Nephron (organoid): Measurements from ENCODE around the gene SLC6A11.

Source experiments
- H3K27ac Mint-ChIP-seq, 3 experiments: 2 replicates each; pipeline ENCODE4 v1.8.0; 2020; ENCODE audit warnings: mixed read lengths in 3 of 3, mild to moderate bottlenecking in 2 of 3, moderate library complexity in 1 of 3
- H3K27me3 Mint-ChIP-seq: 2 replicates; pipeline ENCODE4 v1.8.0; 2021; ENCODE audit warnings: low read depth, mild to moderate bottlenecking, moderate library complexity, mixed read lengths
- H3K36me3 Mint-ChIP-seq: 2 replicates; pipeline ENCODE4 v1.8.0; 2020; ENCODE audit warnings: low read depth, mixed read lengths
- H3K4me1 Mint-ChIP-seq: 2 replicates; pipeline ENCODE4 v1.8.0; 2020; ENCODE audit warnings: mixed read lengths
- H3K4me3 Mint-ChIP-seq, 3 experiments: 2 replicates each; pipeline ENCODE4 v1.8.0; 2020; ENCODE audit warnings: mild to moderate bottlenecking in 3 of 3, mixed read lengths in 3 of 3, moderate library complexity in 2 of 3
- H3K9me3 Mint-ChIP-seq: 2 replicates; pipeline ENCODE4 v1.8.0; 2020; ENCODE audit warnings: mixed read lengths
- TF ChIP-seq, protein P1 (sequence below), 3 experiments: fragments of 200-600 bp; sonication (generic); IDR thresholded peaks; one replicate each; pipeline ENCODE4 v1.5.0; 2021; ENCODE audit warnings: antibody characterized with exemption in 3 of 3; ENCODE audit not compliant: unreplicated experiment in 3 of 3

SLC6A11 gene

DNA sequence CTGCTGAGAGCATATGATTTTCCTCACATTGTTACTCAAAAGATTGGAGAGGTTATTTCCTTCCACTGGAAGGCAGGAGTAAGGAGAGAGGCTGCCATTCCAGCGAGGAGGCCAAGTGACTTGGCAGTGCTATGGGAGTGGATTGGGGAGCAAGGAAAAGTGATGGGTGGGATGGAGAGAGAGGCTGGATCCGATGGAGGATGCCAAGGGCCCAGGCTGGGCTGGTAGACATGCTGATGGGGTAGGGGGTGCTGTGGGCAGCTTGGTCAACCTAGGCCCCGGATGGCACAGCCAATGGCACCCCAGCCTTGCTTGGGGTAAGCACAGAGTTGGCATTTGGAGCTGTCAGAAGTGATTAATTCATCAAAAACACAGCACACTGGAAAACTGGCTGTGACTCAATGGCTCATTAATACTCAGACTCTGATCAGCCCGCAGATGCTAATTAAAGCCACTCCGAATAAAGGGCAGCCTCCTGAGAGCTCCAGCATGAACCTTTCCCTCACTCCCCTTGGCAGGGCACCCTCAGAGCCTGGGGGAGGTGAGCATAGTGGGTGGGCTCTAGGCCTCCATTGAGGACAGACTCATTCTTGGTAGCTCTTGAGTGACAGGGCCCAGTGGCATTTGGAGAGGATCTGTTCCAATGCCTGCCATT lies 154.4 kb downstream of the SLC6A11 start:
- H3K9me3 Mint-ChIP-seq = no peaks in the 10 kb centered on the region
- peaks cover 19% of the 10 kb centered on the region for H3K4me1 Mint-ChIP-seq
- no peak overlapping the region for H3K4me3 Mint-ChIP-seq
- H3K27ac Mint-ChIP-seq = no peak overlapping the region
- TF ChIP-seq, protein P1, sequence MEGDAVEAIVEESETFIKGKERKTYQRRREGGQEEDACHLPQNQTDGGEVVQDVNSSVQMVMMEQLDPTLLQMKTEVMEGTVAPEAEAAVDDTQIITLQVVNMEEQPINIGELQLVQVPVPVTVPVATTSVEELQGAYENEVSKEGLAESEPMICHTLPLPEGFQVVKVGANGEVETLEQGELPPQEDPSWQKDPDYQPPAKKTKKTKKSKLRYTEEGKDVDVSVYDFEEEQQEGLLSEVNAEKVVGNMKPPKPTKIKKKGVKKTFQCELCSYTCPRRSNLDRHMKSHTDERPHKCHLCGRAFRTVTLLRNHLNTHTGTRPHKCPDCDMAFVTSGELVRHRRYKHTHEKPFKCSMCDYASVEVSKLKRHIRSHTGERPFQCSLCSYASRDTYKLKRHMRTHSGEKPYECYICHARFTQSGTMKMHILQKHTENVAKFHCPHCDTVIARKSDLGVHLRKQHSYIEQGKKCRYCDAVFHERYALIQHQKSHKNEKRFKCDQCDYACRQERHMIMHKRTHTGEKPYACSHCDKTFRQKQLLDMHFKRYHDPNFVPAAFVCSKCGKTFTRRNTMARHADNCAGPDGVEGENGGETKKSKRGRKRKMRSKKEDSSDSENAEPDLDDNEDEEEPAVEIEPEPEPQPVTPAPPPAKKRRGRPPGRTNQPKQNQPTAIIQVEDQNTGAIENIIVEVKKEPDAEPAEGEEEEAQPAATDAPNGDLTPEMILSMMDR (IDR thresholded peaks at IDR 0.05; ENCODE audit: unreplicated experiment in 3 of 3) = no peak
- peaks cover 70% of the 10 kb centered on the region for H3K27me3 Mint-ChIP-seq
- H3K36me3 Mint-ChIP-seq = no peaks in the 10 kb centered on the region

DNA sequence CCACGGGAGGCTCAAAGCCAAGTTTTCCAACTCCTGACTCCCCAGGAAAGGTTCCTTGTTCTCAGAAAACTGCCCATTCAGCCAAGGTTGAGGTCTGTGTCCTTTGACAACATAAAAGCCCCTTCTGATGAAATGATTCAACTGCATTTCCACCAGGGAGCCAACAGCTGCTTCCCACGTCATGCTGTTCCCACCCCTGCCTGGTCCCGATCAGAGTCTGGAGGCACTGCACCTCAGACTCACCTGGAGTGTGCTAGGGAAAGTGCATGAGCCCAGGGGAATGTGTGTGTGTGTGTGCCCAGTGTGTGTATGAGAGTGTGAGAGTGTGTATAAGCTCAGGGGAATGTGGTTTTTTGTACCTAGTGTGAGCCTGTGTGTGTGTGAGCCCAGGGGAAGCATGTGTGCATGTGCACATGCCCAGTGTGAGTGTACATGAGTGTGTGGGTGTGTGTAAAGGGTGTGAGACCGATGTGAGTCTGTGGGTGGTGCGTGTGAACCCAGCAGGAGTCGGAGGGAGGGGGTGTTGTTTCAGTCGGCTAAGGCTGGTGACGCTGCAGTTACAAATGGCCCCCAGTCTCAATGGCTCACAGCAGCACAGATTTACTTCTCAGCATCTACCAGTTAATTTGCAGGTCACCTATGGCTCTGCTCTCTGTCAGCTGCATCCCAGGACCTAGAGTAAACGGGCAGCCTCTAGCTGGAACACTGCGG lies 156.2 kb downstream of the SLC6A11 start:
- Mint-ChIP-seq H3K4me3 (no peak overlapping the region), H3K36me3 (no peaks in the 10 kb centered on the region), H3K9me3 (no peaks in the 10 kb centered on the region), H3K27me3 (peaks cover 77% of the 10 kb centered on the region), H3K27ac (no peak overlapping the region), H3K4me1 (peaks cover 27% of the 10 kb centered on the region)
- TF ChIP-seq, protein P1 (IDR thresholded peaks at IDR 0.05; ENCODE audit: unreplicated experiment in 3 of 3) = no peak

DNA sequence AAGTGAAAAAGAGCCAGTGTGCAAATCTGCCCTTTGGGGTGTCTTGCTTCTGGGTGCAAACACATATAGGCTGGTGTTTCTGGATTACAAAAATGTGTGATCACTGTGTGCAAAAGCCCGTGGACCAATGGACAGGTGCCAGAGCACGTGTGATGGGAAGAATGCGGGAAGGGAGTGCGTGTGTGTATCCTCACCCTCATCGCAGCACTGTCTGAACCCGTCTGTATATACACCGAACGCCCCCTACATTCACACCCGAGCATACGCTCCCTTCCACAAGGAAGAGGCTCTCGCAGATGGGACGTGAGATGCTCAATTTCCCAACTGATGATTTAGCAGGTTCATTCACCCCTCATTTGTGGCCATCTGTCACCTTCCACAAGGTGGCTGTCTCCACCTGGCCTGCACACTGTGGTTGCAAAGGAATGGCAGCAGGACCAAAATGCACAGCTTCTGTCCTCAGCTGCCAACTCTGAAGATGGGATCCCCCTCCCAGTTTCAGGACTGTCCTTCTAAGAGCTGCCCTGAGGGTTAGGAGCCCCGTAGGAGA lies 157.1 kb downstream of the SLC6A11 start:
- Mint-ChIP-seq H3K27ac (no peak overlapping the region), H3K27me3 (peaks cover 77% of the 10 kb centered on the region), H3K36me3 (no peaks in the 10 kb centered on the region), H3K4me3 (no peak overlapping the region), H3K9me3 (no peaks in the 10 kb centered on the region), H3K4me1 (peaks cover 27% of the 10 kb centered on the region)
- TF ChIP-seq, protein P1 (IDR thresholded peaks at IDR 0.05; ENCODE audit: unreplicated experiment in 3 of 3) = no peak

DNA sequence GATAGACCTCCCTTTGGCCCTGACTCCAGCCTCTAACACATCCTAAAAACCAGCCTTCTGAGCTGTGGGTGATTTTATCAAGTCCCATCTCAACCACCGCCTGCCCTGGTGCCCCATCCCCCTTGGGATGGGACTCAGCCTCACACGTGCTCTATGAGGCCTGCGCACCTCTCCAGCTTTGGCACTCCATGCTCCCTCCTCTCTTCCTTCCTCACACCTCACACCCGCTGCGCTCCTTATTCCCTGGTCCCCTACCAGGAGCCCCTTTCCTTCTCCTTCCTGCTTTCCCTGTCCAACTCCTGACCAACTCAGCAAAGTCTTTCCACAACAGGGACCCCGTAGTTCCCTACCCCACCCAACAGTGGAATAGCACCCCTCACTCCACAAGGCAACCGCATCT lies 158.1 kb downstream of the SLC6A11 start:
- Mint-ChIP-seq H3K36me3 (no peaks in the 10 kb centered on the region), H3K4me3 (no peak overlapping the region), H3K27me3 (peaks cover 80% of the 10 kb centered on the region), H3K9me3 (no peaks in the 10 kb centered on the region), H3K27ac (no peak overlapping the region), H3K4me1 (peaks cover 21% of the 10 kb centered on the region)
- TF ChIP-seq, protein P1 (IDR thresholded peaks at IDR 0.05; ENCODE audit: unreplicated experiment in 3 of 3) = no peak

DNA sequence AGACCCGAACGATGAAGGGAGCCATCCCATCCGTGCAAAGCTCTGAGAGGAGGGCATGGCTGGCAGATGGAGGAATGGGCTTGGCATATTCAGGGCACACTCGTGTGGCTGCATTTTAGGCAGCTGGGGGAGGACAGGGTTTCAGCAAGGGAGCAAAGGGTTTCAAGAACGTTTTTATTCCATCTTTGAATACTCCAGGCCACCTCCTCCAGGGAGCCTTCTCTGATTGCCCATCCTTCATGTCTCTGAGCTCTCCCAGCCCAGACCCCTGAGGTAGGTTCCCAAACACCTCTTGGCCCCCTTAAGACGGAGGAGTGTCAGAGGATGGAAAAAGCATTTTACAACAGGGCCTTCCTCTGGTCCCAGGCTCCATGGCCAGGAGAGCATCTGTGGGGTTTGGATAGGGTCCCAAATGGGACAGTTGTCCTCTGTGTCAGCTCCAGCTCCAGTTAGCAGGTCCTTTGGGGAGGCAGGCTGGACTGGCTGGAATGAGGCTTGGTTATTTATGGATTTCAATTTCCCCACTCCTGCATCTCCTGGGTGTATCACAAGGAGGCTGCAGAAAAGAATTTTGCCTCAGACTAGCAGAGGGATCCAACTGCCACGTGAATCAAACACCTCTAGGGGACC lies 158.8 kb downstream of the SLC6A11 start:
- no peak overlapping the region for H3K4me3 Mint-ChIP-seq
- no peaks in the 10 kb centered on the region for H3K9me3 Mint-ChIP-seq
- no peaks in the 10 kb centered on the region for H3K36me3 Mint-ChIP-seq
- no peak overlapping the region for H3K27ac Mint-ChIP-seq
- TF ChIP-seq, protein P1 (IDR thresholded peaks at IDR 0.05; ENCODE audit: unreplicated experiment in 3 of 3) = no peak
- H3K4me1 Mint-ChIP-seq = peaks cover 21% of the 10 kb centered on the region
- peaks cover 79% of the 10 kb centered on the region for H3K27me3 Mint-ChIP-seq
